Left lung (tissue), 10 donors: ENCODE measurements around the gene AMZ1. TPM values are rescaled to one million over a fixed set of nuclear protein-coding genes. Genes with fewer than 3 reads are reported as not detected.
A peak's percentile ranks its signal among the peaks of the same experiment; 100 is the strongest.

Experiments
- ATAC-seq: fragments of 200-7000 bp; cut with Tn5 transposase; one replicate; pipeline ENCODE4 v1.9.1; 2020; ENCODE audit warnings: moderate library complexity
- DNase-seq, 4 donors: peaks; one replicate each; pipeline ENCODE4 v3.0.0-alpha.2; 2013 to 2020
- H3K27ac ChIP-seq, 2 donors: fragments of 200-600 bp; sonication (generic) in 1 of 2; one replicate each; pipeline versions ENCODE4 v1.5.0 to v1.8.0; 2020 to 2021
- H3K27me3 ChIP-seq, 2 donors: fragments of 200-600 bp; sonication (generic) in 1 of 2; one replicate each; pipeline versions ENCODE4 v1.5.0 to v1.8.0; 2020 to 2021
- H3K36me3 ChIP-seq, 2 donors: fragments of 200-600 bp; sonication (generic) in 1 of 2; one replicate each; pipeline versions ENCODE4 v1.5.0 to v1.8.0; 2020 to 2021
- H3K4me1 ChIP-seq, 2 donors: fragments of 200-600 bp; one replicate each; pipeline ENCODE4 v1.8.0; 2021
- H3K4me3 ChIP-seq, 2 donors: fragments of 200-600 bp; sonication (generic) in 1 of 2; one replicate each; pipeline versions ENCODE4 v1.5.0 to v1.8.0; 2020 to 2021; ENCODE audit warnings: mild to moderate bottlenecking in 1 of 2
- H3K9me3 ChIP-seq, 2 donors: fragments of 200-600 bp; sonication (generic) in 1 of 2; one replicate each; pipeline versions ENCODE4 v1.5.0 to v1.8.0; 2020 to 2021
- intact Hi-C, 2 donors: fragments of 100-400 bp; cut with DNase I; formaldehyde crosslinking; loops; one replicate each; pipeline versions ENCODE4 v1.11.2 to v1.14.2; 2022
- polyA plus RNA-seq, 6 donors: library from polyadenylated mRNA; unstranded; fragments of 120-200 nt; gene quantifications; one replicate each; pipeline ENCODE4 v1.2.1, GENCODE V29; 2013; ENCODE audit not compliant: insufficient read length in 6 of 6
- total RNA-seq, 2 donors: library from RNA; stranded (reverse); fragmentation: NEBNext Ultra II Directional; extraction: Animal tissue kit (Norgen Biotek cat#: 25700); gene quantifications; one replicate each; pipeline ENCODE4 v1.2.1, GENCODE V29; 2021
- TF ChIP-seq, protein P1 (sequence below), 2 donors: fragments of 200-600 bp; sonication (generic) in 1 of 2; IDR thresholded peaks; one replicate each; pipeline versions ENCODE4 v1.5.0 to v1.8.0; 2021; ENCODE audit warnings: antibody characterized with exemption in 2 of 2
- donor health status: DM: no; HTN: yes; CAD: no.
- donor health status: DM: no; HTN: no; CAD: no.

The AMZ1 gene
- total and polyA plus RNA-seq, 8 donors: 0.13 to 1.7 (median 0.71) TPM

DNA sequence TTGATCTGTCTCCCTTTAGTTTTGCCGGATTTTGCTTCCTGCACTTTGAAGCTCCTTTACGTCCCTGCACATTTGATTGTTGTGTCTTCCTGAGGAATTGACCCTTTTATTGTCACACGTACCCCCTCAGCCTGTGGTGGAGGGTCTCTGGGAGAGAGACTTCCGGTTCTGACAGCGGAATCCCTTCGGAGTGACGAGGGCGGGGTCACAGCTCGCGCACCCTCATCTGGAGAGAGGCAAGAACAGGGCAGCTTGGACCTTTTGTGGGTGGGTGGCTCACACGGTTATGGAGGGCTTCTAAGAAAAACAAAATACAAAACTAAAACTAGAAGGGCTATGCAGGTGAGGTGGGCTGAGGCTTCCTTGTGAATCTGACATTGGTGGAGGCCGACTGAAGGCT is 26.0 kb downstream of the AMZ1 start:
- no peaks in the 10 kb centered on the region for H3K9me3 ChIP-seq
- intact Hi-C loops: no loop called here
- H3K4me3 ChIP-seq: no peak overlapping the region
- DNase-seq (no peak), ATAC-seq (no peak)
- peaks cover 12 to 55% of the 10 kb centered on the region in 2 donors for H3K4me1 ChIP-seq
- TF ChIP-seq, protein P1, sequence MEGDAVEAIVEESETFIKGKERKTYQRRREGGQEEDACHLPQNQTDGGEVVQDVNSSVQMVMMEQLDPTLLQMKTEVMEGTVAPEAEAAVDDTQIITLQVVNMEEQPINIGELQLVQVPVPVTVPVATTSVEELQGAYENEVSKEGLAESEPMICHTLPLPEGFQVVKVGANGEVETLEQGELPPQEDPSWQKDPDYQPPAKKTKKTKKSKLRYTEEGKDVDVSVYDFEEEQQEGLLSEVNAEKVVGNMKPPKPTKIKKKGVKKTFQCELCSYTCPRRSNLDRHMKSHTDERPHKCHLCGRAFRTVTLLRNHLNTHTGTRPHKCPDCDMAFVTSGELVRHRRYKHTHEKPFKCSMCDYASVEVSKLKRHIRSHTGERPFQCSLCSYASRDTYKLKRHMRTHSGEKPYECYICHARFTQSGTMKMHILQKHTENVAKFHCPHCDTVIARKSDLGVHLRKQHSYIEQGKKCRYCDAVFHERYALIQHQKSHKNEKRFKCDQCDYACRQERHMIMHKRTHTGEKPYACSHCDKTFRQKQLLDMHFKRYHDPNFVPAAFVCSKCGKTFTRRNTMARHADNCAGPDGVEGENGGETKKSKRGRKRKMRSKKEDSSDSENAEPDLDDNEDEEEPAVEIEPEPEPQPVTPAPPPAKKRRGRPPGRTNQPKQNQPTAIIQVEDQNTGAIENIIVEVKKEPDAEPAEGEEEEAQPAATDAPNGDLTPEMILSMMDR (IDR thresholded peaks at IDR 0.05): no peak
- H3K27ac ChIP-seq: no peak overlapping the region
- peaks cover 0 to 11% of the 10 kb centered on the region in 2 donors for H3K27me3 ChIP-seq
- H3K36me3 ChIP-seq: no peaks in the 10 kb centered on the region

DNA sequence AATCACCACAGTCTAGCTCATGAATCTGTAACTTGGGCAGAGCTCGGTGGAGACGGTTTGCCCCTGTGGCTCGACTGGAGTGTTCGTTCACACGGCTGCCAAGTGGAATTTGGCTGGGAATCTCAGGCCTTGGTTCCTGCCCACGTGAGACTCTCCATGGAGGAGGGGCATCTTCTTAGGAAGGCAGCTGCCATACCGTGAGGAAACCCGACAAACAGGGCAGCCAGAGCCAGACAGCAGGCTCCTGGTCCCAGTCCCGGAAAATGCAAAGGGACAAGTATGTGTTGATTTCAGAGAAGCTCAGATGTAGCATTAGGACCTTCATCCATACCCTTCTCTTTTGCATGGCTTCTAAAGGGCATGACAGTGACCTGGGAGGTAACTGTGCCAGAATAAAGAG is 26.6 kb downstream of the AMZ1 start:
- intact Hi-C loops: no loop called here
- no peak overlapping the region for H3K4me3 ChIP-seq
- ATAC-seq: no peak

DNA sequence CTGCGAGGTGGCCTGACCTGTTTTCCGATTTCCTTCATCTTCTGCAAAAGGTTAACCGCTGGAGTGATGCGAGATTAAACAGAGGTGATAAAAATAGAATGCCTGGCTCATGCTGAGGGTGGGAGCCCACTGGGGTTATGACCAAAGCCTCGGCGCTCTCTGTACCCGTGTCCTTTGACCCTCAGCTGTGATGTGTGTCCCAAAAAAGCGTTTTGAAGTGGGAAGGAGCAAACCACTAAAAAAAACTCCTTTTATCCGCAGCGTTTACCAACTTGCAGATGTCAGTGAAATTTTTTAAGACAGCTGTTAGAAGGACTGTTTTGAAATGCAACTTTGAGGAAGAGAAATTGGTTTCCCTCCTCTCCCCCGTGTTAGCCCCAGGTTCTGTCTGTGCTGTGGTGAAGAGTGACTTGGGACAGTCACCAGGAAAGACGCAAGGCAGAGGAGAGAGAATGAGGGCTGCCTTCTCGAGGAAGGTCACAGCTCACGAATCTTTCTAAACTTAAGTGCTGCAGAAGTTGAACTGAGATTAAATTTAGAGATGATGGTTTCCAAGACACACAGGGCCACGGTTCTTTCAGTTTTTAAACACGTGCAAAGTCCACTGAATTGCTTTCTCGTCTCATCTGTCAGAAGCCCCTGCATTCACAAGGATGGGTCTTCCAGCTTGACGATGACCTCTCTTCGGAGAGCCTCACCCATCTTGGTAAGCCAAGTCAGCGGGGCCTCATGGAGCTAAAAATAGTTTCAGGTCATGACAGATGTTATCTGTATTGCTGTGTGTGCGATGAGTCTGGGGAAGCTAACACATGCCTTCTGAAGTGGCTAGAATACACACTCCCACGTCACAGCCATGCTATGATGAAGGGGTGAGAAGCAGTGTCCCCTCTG is 27.6 kb downstream of the AMZ1 start:
- peaks cover 12 to 49% of the 10 kb centered on the region in 2 donors for H3K4me1 ChIP-seq
- DNase-seq (no peak), ATAC-seq (no peak)
- intact Hi-C loops: no loop called here
- no peaks in the 10 kb centered on the region for H3K27me3 ChIP-seq
- H3K9me3 ChIP-seq: no peaks in the 10 kb centered on the region
- H3K36me3 ChIP-seq: peaks cover 0 to under 1% of the 10 kb centered on the region in 2 donors
- TF ChIP-seq, protein P1 (IDR thresholded peaks at IDR 0.05): no peak
- H3K27ac ChIP-seq: no peak overlapping the region
- H3K4me3 ChIP-seq: no peak overlapping the region

More for the DNA sequence above, 26.6 kb downstream of the AMZ1 start:
- Histone ChIP-seq H3K27me3 (peaks cover 0 to 6% of the 10 kb centered on the region in 2 donors), H3K36me3 (no peaks in the 10 kb centered on the region), H3K9me3 (no peaks in the 10 kb centered on the region), H3K4me1 (peaks cover 12 to 56% of the 10 kb centered on the region in 2 donors), H3K27ac (no peak overlapping the region)
- no peak for DNase-seq
- TF ChIP-seq, protein P1 (IDR thresholded peaks at IDR 0.05): no peak

DNA sequence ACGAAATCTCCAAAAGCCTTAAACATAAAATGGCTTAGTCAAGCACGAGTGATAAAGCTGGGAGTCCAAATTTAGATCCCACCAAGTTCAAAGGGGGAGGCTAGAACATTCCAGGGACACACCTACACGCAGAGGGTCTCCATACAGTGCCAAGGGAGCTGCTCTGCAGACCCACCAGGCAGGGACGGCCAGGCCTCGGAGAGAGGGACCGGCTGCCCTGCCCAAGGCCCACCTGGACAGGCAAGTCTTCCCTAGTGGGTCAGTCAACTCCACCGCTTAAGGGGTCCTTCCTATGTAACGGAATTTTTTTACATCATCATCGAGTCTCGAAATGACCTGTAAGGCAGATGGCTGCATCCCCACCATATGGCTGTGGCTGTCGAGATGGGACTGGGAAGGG is 28.5 kb downstream of the AMZ1 start:
- Histone ChIP-seq H3K4me1 (peaks cover 12 to 46% of the 10 kb centered on the region in 2 donors), H3K27ac (no peak overlapping the region), H3K9me3 (no peaks in the 10 kb centered on the region), H3K36me3 (peaks cover 0 to 8% of the 10 kb centered on the region in 2 donors), H3K27me3 (no peaks in the 10 kb centered on the region), H3K4me3 (no peak overlapping the region)
- TF ChIP-seq, protein P1 (IDR thresholded peaks at IDR 0.05): no peak
- intact Hi-C loops: no loop called here
- DNase-seq (peak in 1 of 4 donors; percentile 53), ATAC-seq (no peak)

DNA sequence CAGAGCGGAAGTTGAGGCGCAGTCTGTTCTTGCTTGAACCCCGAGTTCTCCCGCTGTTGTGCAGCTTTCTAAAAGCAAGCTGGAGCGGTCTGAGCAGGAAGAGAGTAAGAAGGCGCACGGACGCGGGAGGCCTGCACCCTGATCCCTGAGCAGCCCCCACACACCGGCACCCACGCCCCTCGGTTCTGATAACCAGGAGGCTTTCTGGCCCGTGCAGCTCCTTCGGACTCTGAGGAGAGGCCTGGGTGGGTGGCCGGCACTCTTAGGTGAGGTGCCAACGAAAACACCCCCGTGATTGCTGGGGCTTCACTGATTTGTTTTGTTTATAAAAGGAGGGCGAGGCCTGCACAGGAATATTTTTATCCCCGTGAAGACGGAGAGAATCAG is 28.9 kb downstream of the AMZ1 start:
- H3K27me3 ChIP-seq: no peaks in the 10 kb centered on the region
- TF ChIP-seq, protein P1 (IDR thresholded peaks at IDR 0.05): no peak
- peaks cover 0 to 12% of the 10 kb centered on the region in 2 donors for H3K36me3 ChIP-seq
- H3K9me3 ChIP-seq: no peaks in the 10 kb centered on the region
- no peak overlapping the region for H3K4me3 ChIP-seq
- ATAC-seq (no peak), DNase-seq (peak in 1 of 4 donors; percentile 65)
- H3K4me1 ChIP-seq: peaks cover 12 to 44% of the 10 kb centered on the region in 2 donors
- H3K27ac ChIP-seq: no peak overlapping the region
- intact Hi-C loops: no loop called here
